Right ventricle myocardium inferior (tissue), 1 donor: ENCODE data around the gene ZNF664. TPM values are rescaled to one million over a fixed set of nuclear protein-coding genes. Genes with fewer than 3 reads are reported as not detected.

Experiments used
- ATAC-seq: fragments of 200-7000 bp; cut with Tn5 transposase; one replicate; pipeline ENCODE4 v1.9.1; 2020; ENCODE audit warnings: mild to moderate bottlenecking, moderate library complexity
- DNase-seq: peaks from one replicate; pipeline ENCODE4 v3.0.0; 2021; ENCODE audit errors: missing footprints
- intact Hi-C: fragments of 100-400 bp; cut with DNase I; formaldehyde crosslinking; loops from one replicate; pipeline ENCODE4 v1.11.0; 2022
- total RNA-seq: library from RNA; stranded (reverse); fragmentation: NEBNext Ultra II Directional; extraction: Animal tissue kit (Norgen Biotek cat#: 25700); gene quantifications from one replicate; pipeline ENCODE4 v1.2.1, GENCODE V29; 2021
- donor health status: DM: no; HTN: yes; CAD: no; lungs with severe emphysema.

The ZNF664 gene
- total RNA-seq, 1 donor from 2014 or later = 86.6 TPM

DNA sequence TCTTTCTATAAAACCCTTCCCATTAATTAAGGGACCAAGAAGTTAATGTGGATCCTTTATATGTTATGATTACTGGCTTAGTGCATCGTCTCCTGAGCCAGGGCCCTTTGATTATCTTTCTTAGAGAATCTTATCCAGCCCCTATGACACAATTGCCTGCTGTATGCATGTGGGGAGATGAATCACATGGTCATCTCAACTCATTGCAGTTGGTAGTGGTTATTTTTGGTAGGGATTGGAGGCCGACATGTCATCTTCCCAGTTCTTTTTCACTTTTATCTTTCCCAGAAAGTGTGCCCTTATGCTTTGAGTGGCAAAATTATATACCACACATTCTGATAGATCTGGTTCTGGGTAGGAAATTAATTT, 26.0 kb downstream of the ZNF664 start:
- DNase-seq = no peak
- intact Hi-C loops = no loop called here
- ATAC-seq = no peak

DNA sequence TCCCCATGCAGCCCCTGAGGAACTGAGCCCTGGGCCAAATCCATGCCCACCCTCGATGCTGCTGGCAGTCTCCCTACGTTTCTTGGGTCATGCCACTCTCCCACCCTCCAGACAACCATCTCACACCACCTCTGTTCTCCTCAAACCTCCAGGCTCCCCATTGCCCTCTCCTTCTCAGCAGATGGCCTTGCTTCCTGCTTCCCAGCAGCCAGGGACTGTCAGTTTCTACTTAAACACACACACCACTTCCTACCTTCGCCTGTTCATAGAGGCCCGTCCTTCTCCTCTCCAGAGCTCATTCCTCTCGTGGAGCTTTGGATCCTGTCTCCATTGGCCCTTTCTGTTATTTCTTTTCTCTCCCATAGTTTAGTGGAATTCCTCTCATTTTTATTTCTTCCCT, 27.1 kb downstream of the ZNF664 start:
- no peak for DNase-seq
- no peak for ATAC-seq
- intact Hi-C loops = no loop called here

DNA sequence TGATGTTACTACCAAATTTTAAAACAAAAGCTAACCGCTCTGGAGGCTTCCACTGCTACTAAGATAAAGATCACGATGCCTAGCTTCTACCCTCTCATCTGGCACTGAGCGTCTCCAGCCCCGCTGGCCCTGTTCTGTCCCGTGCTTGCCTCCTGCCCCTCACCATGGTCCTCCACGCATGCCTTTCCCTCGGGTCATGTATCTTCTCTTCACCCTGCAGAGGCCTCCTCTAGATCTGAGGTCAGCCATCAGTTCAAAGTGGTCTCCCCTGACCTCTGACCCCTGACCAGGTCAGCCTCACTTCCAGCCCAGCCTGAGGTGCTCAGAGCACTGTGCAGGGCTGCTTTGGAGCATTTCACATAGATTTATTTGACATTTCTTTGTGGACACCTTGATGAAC, 28.3 kb downstream of the ZNF664 start:
- DNase-seq (no peak), ATAC-seq (no peak)
- intact Hi-C loops = no loop called here

DNA sequence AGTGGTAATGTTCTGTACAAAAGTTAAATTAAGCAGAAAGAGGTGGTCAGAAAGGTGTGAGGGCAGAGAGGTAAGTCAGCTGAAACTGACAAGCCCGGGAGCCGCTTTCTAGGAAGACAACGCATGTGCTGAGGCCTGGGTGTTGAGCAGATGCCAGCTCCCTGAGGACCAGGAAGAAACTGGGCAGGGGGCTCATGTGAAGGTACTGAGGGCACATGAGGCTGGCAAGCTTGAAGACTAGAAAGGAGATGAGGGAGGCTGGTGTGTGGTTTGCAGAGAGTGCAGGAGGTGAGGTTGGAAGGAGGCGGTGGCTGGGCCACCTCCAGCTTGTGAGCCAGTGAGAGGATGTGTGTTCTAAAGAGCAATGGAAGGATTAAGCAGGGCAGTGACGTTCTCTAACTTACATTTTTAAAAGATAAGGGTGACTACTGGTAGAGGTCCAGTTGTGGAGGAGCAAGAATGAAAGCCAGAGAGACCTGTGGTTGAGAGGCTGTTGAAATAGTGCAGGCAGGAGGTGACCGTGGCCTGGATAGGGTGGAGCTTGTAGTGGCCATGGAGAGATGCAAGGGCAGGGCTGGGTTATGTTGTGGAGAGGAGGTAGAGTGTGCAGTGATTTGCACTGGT, 29.1 kb downstream of the ZNF664 start:
- ATAC-seq = peak; percentile 66
- intact Hi-C loops = no loop called here
- no peak for DNase-seq

DNA sequence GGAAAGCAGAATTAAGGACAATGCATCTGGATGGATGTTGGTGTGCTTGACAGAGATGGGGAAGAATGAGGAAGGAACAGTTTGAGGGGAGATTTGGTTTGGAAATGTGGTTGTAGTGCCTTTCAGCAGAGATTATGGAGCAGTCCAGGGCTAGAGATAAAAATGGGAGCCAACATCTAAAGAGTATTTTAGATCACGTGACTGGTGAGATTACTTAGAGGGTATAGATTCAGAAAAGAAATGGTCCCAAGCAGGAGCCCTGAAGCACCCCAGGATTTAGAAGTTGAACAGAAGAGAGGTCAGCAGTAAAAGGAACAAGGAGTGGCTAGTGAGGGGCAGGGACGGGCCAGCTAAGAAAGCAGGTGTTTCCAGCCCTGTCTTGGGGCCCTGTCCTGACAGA, 29.6 kb downstream of the ZNF664 start:
- DNase-seq = no peak
- ATAC-seq = no peak
- intact Hi-C loops = no loop called here

DNA sequence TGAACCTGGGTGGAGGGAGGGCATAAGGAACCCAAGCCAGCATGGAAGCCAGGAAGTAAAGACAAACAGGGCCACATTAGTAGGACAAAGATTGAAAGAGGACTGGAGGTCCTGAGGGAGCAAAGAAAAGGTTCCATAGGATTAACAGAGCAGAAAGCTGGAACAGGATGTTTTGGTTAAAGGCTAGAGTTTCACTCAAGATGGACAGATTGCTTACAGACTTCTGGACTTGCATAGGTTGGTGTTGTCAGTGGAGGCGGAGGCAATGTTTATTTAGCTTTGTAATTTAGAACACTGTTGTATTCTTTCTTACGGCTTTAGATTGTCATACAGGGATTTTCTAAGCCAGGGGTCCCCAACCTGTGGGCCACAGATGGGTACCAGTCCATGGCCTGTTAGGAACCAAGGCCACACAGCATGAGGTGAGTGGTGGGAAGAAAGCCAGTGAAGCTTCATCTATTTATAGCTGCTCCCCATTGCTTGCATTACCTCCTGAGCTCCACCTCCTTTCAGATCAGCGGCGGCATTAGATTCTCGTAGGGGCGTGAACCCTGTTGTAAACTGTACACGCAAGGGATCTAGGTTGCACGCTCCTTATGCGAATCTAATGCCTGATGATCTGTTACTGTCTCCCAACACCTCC, 31.3 kb downstream of the ZNF664 start:
- no peak for ATAC-seq
- intact Hi-C loops = no loop called here
- no peak for DNase-seq

DNA sequence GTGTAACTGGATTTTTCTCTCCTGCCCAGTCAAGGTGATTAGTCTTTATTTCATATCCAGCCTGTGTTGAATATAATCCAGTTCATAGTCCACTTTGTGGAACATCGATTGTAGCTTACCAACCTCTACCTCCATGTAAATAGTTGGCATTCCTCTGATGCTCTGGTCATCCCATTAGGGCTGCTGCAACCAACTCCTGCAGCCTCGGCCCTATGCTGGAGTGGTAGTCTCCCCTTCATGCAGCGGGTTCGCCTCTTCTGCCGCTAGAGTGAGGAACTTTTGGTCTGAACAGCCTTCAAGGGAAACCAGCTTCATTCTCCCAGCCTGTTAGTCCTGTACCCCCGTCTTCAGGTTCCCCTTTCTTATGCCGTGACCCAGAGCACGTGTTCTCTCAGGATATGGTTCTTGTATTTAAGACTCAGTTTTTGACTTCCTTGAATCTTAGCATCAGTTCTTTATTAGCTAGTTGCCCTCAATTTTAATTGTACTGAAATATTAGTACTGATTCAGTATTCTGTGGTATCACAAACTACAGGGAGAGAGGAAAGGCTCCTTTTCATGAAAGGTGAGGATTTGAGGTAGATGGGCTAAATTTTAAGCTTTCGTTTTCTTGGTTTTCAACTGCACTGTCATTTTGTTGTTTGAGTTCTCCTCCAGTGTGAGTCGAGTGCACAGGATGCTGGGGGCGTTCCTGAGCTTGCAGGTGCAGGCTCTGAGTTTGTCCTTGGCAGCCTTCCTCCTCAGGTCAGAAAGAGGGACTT, 33.2 kb downstream of the ZNF664 start:
- intact Hi-C loops = no loop called here
- DNase-seq (no peak), ATAC-seq (no peak)

DNA sequence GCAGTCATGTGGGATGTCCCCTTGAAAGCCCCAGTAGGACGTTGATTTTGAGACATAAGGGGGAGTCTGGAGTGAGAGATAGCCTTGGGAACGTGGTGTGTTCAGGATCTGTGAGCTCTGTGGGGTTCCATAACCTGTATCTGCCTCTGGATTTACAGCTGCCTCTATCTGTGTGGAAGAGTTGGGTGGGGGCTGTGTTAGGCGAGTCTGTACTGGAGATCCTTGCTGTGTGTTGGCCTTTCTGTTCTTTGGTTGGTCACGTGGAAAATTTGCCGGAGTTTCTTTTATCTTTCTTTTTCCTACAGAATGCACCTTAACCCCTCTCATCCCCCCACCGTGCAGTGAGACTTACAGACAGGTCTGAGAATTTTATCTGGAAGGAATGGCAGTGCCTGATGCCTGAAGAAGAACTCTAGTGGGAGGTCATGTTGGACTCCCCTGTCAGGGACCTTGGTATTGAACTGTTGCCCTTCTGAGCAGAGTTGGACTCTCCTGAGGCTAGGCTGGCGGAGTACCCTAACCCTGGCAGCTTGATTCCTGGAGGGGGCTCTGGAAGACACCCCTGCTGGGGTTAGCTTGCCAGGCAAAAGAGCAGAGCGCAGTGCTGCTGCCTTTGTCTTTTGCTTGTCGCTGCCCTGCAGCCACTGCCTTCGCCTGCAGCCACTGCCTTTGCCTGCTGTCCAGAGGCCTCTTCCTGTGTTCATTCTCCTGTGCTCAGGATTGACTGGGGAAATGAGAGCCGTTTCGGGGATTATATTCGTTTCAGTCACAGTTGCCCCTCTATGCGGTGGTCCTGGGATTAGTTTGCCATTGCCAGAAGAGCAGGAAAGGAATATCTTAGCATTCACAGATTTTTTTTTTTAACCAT, 34.1 kb downstream of the ZNF664 start:
- intact Hi-C loops = no loop called here
- no peak for DNase-seq
- no peak for ATAC-seq

DNA sequence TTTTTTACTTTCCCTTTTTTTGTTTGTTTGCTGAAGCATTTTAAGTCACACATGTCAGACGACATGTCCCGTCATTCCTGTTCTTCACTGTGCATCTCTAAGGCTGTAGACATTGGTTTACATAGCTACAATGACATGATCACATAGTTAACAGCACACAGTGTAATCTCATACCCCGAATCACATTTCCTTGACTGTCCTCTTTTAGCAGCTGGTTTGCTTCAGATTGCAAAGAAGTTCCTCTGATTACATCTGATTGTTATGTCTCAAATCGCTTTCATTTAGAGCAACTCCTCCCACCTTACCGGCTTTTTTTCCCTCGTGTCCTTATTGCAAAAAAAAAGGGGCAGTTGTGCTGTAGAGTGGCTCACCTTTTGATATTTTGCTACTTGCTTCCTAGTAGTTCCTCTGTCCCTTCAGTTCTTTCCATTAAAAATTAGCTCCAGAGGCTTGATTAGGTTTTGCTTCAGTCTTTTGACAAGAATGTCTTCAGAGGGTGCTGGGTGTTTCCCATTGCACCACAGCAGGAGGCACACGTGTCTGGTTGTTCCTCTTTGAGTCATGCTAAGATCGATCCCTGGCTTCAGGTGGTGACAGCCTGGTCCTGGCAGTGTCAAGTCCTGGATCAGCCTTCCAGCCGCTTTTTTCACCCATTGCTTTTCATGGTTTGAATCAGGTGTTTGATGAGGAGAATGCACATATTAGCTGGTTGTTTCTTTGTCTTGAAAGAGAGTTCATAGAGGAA, 35.0 kb downstream of the ZNF664 start:
- DNase-seq (no peak), ATAC-seq (no peak)
- intact Hi-C loops = no loop called here

DNA sequence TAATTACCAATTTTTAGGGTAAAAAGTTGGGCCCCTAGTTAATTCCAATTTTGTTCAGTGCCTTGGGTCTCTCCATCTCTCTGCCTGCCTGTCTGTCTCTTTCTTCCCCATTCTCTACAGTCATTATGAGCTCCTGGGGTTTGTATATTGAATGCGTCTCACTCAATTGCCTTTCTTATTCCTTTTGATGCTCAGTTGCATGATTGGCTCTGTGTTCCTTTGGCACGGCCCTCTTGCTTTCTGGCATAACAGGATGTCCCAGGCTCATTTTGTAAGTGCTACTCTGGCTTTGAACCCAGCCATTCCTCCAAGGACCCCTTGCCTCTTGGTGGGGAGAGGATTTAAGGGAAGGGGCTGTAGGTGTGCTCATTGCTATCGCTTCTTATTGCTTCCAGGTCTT, 35.6 kb downstream of the ZNF664 start:
- intact Hi-C loops = no loop called here
- peak; percentile 37 for ATAC-seq
- no peak for DNase-seq

DNA sequence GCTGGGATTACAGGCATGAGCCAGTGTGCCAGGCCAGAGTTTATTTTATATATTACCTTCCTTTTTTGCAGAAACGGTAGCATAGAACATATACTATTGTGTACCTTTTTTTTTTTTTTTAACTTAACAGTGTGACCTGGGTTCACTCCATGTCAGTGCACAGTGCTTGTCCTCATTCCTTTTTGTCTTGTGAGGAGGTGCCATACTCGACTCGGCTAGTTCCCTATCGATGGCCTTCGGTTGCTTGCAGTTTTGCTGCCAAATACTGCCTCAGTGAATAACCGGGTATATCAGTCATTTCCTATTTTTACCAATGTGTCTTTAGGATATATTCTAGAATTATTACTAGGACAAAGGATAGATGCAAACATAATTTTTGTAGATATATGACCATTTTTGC, 36.8 kb downstream of the ZNF664 start:
- no peak for DNase-seq
- intact Hi-C loops = no loop called here
- ATAC-seq = no peak

DNA sequence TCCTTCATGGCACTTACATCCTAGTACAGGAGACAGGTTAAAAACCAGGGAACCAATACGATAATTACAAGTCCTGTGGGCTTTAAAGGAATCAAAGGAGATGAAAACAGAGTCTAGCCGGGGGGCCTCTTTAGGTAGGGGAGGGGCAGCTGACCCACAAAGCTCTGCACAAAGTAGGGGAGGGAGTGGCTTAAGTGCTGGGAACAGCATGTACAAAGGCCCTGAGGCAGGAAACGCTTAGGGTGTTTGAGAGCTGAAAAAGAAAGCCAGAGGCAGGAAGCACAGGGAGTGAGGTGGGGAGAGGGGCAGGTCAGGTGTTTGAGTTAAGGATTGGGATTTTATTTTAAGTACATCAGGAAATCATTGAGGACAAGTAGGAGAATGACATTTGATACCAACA, 37.7 kb downstream of the ZNF664 start:
- ATAC-seq = no peak
- intact Hi-C loops = no loop called here
- DNase-seq = no peak

DNA sequence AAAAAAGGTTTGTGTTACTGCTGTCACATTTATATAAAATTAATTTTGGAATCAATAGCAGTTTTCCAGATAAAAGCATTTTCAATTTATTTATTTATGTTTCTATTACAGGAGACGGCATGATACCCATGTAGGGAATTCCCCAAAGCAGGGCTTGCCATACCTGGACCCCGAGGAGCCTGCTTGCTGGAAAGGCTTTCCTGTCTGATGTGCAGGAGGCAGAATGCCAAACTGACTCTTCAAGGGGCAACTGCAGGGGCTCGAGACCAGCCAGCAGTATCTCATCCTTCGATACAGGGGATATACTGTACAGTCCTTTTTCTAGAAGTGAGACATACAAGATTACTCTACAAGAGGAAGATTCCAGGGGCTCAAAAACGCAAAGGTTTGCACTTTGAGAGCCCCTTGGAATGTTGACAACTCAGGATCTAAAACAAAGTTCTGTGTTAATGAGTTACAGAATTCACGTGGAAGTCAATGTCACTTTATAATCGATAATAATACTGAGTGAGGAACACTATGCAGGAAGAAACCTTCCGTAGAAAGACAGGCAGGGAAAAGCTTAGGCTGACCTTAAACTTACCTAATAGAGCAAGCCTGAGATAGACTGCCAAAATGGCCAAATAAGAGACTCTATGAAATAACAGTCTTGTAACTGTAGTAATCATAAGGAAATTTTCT, 38.6 kb downstream of the ZNF664 start:
- intact Hi-C loops = no loop called here
- no peak for ATAC-seq
- DNase-seq = no peak

DNA sequence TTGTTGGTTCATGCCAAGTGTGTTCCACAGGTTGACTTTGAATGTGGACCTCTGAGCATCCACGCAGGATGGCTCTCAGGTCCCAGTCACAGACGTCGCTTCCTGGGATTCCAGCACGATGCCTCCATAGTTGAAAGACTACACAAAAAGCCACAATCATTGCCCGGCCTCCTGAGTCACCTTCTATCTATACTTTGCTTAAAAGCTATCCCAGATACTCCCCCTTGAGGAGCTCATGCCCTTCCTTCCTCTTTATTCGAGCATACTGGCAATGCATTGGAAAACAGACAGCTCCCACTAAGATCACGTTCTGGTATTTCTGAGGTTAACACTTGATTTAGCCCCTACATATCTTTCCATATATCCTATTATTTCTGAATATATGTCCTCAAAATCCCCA, 40.1 kb downstream of the ZNF664 start:
- intact Hi-C loops = no loop called here
- no peak for ATAC-seq
- DNase-seq = no peak

DNA sequence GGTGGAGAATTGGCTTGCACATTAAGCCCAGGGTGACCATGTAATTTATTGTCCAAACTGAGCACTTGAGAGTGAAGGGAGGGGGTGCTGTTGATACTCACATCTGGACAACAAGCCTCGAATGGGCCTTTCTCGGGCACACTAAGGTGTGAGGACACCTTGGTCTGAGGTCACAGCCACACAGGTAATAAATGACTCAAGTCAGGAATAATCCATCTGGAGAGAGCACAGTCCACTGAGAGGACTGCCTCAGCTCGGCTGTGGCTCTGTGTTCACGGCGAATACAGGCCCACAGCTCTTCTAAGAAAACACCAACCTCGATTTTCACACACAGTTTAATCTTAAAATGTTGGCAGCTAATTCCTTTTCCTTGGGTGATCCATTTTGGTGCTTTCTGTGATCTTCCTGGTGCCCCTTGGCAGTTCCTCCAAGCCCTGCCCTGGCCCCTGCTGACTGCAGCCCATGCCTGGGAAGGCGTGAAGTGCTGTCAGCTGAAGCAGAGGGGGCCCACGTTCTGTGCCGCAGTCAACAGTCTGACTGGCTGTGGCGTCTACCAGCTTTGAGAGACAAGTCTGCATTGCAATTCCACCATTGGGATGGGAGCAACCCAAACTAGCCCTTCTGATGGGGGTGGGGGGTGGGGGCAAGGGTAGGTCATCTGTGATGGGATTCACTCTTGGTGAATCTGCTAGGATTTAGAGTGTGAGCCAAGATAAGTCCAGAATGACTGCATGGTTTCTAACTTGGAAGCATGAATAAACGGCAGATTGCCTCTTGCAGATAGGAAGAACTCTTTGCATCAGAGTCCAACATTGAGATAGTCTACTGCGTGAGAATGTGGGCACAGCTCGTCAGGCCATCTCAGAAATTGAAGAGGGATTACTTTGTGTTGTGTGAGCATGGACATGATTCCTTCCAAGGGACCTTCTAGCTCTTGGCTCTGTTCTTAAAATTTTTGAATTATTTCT, 42.8 kb downstream of the ZNF664 start:
- no peak for ATAC-seq
- no peak for DNase-seq
- intact Hi-C loops = no loop called here

DNA sequence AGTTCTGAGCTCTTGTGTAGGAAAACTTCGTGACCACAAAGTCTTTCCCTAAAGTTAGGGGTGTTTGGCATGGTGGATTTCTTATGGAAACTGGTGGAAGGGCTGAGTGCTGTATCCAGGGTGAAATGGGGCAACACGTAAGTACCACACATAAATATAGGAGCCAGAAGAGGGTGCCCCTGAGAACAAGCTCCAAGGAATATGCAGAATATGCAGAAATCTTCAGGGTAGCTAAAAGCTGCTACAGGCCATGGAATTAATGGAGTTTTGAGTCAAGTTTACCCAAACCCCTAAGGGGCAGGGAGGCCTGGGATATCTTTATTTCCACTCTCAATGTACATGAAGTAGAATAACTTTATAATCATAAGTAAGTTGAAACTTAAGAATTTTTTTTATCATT, 44.0 kb downstream of the ZNF664 start:
- ATAC-seq (no peak), DNase-seq (no peak)
- intact Hi-C loops = no loop called here

DNA sequence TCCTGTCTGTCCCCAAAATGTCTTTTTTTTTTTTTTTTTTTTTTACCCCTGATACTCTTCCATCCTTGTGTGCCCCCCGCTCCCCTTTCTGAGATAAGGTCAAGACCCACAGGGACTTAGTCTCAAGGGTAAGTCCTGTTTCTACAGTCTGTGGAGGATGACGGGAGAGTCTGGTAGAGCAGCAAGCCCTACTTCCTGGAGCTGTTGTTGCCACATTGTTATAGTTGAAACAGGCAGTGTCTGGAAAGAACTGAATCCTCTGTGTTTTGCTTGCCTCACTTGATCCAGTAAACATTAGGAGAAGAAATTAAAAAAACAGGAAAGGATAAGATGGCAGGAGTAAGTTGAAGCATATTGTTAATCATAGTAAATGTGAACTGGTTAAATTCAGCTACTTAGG, 45.5 kb downstream of the ZNF664 start:
- no peak for ATAC-seq
- intact Hi-C loops = no loop called here
- DNase-seq = no peak
